Activated naive CD4-positive, alpha-beta T cell treated with anti-CD3 and anti-CD28 coated beads for 36 hours (primary cell): ENCODE data around the gene PLEKHA1. TPM values are rescaled to one million over a fixed set of nuclear protein-coding genes. Genes with fewer than 3 reads are reported as not detected.

ENCODE experiments used
- CTCF ChIA-PET: fragments of 350-600 bp; sonication (Branson Sonifier 250); formaldehyde crosslinking; loops from one replicate; lab custom pipeline; 2021; ENCODE audit warnings: antibody characterized with exemption; lab: Charles Lee
- DNase-seq: peaks from one replicate; pipeline ENCODE4 v3.0.0-alpha.2; 2020
- H3K27ac Mint-ChIP-seq: one replicate; pipeline ENCODE4 v1.8.0; 2021; ENCODE audit warnings: mild to moderate bottlenecking, mixed read lengths
- H3K27me3 Mint-ChIP-seq: one replicate; pipeline ENCODE4 v1.8.0; 2021; ENCODE audit warnings: low read depth, mixed read lengths
- H3K36me3 Mint-ChIP-seq: one replicate; pipeline ENCODE4 v1.8.0; 2021; ENCODE audit warnings: low read depth, mixed read lengths
- H3K4me1 Mint-ChIP-seq: one replicate; pipeline ENCODE4 v1.8.0; 2021; ENCODE audit warnings: low read depth, mixed read lengths
- H3K4me3 Mint-ChIP-seq: one replicate; pipeline ENCODE4 v1.8.0; 2021; ENCODE audit warnings: mild to moderate bottlenecking, moderate library complexity, mixed read lengths
- H3K9me3 Mint-ChIP-seq: one replicate; pipeline ENCODE4 v1.8.0; 2021; ENCODE audit warnings: mixed read lengths
- intact Hi-C: fragments of 100-400 bp; cut with micrococcal nuclease; formaldehyde crosslinking; loops from one replicate; pipeline ENCODE4 v1.15.1; 2023
- total RNA-seq, 2 experiments: library from RNA; stranded (reverse); gene quantifications; one replicate each; pipeline ENCODE4 v1.2.3, GENCODE V29; 2021

PLEKHA1 gene
- total RNA-seq, 2 experiments from 2014 or later = 17.6 to 17.9 TPM

- CTCF ChIA-PET = interaction anchor here (0.9 to 1.3 kb wide), 3 partner anchors 9 to 46 kb away, joined by 3 read pairs; no protein-coding TSS in a partner anchor
- H3K27ac Mint-ChIP-seq = no peak overlapping the region
- peaks cover 2% of the 10 kb centered on the region for H3K9me3 Mint-ChIP-seq
- peaks cover 10% of the 10 kb centered on the region for H3K36me3 Mint-ChIP-seq
- H3K4me1 Mint-ChIP-seq = peaks cover 60% of the 10 kb centered on the region
- no peak for DNase-seq
- H3K4me3 Mint-ChIP-seq = no peak overlapping the region
- intact Hi-C loops = loop anchor here (5.0 kb wide), 1 partner anchor 635 kb away; no protein-coding TSS in a partner anchor
- no peaks in the 10 kb centered on the region for H3K27me3 Mint-ChIP-seq
Measured at GRCh38 chr10:122387572-122387971, 13.1 kb downstream of the PLEKHA1 start.

GRCh38 chr10:122388287-122388997, 13.9 kb downstream of the PLEKHA1 start:
- CTCF ChIA-PET = no interaction called here
- no peaks in the 10 kb centered on the region for H3K27me3 Mint-ChIP-seq
- H3K4me3 Mint-ChIP-seq = no peak overlapping the region
- peaks cover 57% of the 10 kb centered on the region for H3K4me1 Mint-ChIP-seq
- intact Hi-C loops = loop anchor here (1.0 to 5.0 kb wide), 4 partner anchors 13 to 636 kb away; no protein-coding TSS in a partner anchor
- DNase-seq = peak; percentile 73
- H3K36me3 Mint-ChIP-seq = peaks cover 10% of the 10 kb centered on the region
- peaks cover 2% of the 10 kb centered on the region for H3K9me3 Mint-ChIP-seq
- H3K27ac Mint-ChIP-seq = peak overlapping the region; percentile 80

GRCh38 chr10:122390271-122390670, 15.8 kb downstream of the PLEKHA1 start:
- intact Hi-C loops = loop anchor here (1.0 kb wide), 1 partner anchor 12 kb away; no protein-coding TSS in a partner anchor
- H3K27ac Mint-ChIP-seq = no peak overlapping the region
- peaks cover 2% of the 10 kb centered on the region for H3K9me3 Mint-ChIP-seq
- no peaks in the 10 kb centered on the region for H3K27me3 Mint-ChIP-seq
- no peak overlapping the region for H3K4me3 Mint-ChIP-seq
- CTCF ChIA-PET = interaction anchor here (0.8 to 2.4 kb wide), 6 partner anchors 8 to 47 kb away, joined by 3 to 10 read pairs (median 4); no protein-coding TSS in a partner anchor
- peaks cover 58% of the 10 kb centered on the region for H3K4me1 Mint-ChIP-seq
- DNase-seq = no peak
- peaks cover 19% of the 10 kb centered on the region for H3K36me3 Mint-ChIP-seq

GRCh38 chr10:122390679-122391078, 16.2 kb downstream of the PLEKHA1 start:
- no peak overlapping the region for H3K4me3 Mint-ChIP-seq

GRCh38 chr10:122391875-122392274, 17.4 kb downstream of the PLEKHA1 start:
- Mint-ChIP-seq H3K36me3 (peaks cover 22% of the 10 kb centered on the region), H3K4me1 (peaks cover 53% of the 10 kb centered on the region), H3K27ac (no peak overlapping the region), H3K27me3 (no peaks in the 10 kb centered on the region), H3K9me3 (peaks cover 2% of the 10 kb centered on the region), H3K4me3 (no peak overlapping the region)
- intact Hi-C loops = no loop called here
- no peak for DNase-seq
- CTCF ChIA-PET = no interaction called here

More at GRCh38 chr10:122390679-122391078, 16.2 kb downstream of the PLEKHA1 start:
- CTCF ChIA-PET = interaction anchor here (0.8 to 2.4 kb wide), 4 partner anchors 9 to 48 kb away, joined by 3 to 10 read pairs (median 4); no protein-coding TSS in a partner anchor
- intact Hi-C loops = loop anchor here (1.0 kb wide), 1 partner anchor 12 kb away; no protein-coding TSS in a partner anchor
- Mint-ChIP-seq H3K36me3 (peaks cover 19% of the 10 kb centered on the region), H3K4me1 (peaks cover 55% of the 10 kb centered on the region), H3K27me3 (no peaks in the 10 kb centered on the region), H3K27ac (no peak overlapping the region), H3K9me3 (peaks cover 2% of the 10 kb centered on the region)
- DNase-seq = no peak

GRCh38 chr10:122392835-122393234, 18.3 kb downstream of the PLEKHA1 start:
- Mint-ChIP-seq H3K4me3 (no peak overlapping the region), H3K9me3 (peaks cover 2% of the 10 kb centered on the region), H3K27me3 (no peaks in the 10 kb centered on the region), H3K36me3 (peaks cover 25% of the 10 kb centered on the region), H3K27ac (no peak overlapping the region), H3K4me1 (peaks cover 56% of the 10 kb centered on the region)
- CTCF ChIA-PET = interaction anchor here (1.7 kb wide), 1 partner anchor 11 kb away, joined by 5 read pairs; no protein-coding TSS in a partner anchor
- intact Hi-C loops = no loop called here
- DNase-seq = no peak

- Mint-ChIP-seq H3K4me3 (no peak overlapping the region), H3K9me3 (peaks cover 2% of the 10 kb centered on the region), H3K27me3 (no peaks in the 10 kb centered on the region), H3K4me1 (peaks cover 54% of the 10 kb centered on the region), H3K27ac (no peak overlapping the region), H3K36me3 (peaks cover 27% of the 10 kb centered on the region)
- intact Hi-C loops = no loop called here
- CTCF ChIA-PET = interaction anchor here (1.7 kb wide), 1 partner anchor 11 kb away, joined by 5 read pairs; no protein-coding TSS in a partner anchor
- DNase-seq = no peak
Measured at GRCh38 chr10:122393288-122393687, 18.8 kb downstream of the PLEKHA1 start.

GRCh38 chr10:122402548-122403131, 28.1 kb downstream of the PLEKHA1 start:
- DNase-seq = no peak
- H3K4me1 Mint-ChIP-seq = peaks cover 32% of the 10 kb centered on the region
- CTCF ChIA-PET = interaction anchor here (1.4 kb wide), 1 partner anchor 29 kb away, joined by 3 read pairs; no protein-coding TSS in a partner anchor
- intact Hi-C loops = loop anchor here (1.0 kb wide), 1 partner anchor 12 kb away; no protein-coding TSS in a partner anchor
- H3K9me3 Mint-ChIP-seq = no peaks in the 10 kb centered on the region
- no peak overlapping the region for H3K27ac Mint-ChIP-seq
- peaks cover 11% of the 10 kb centered on the region for H3K36me3 Mint-ChIP-seq
- no peak overlapping the region for H3K4me3 Mint-ChIP-seq
- H3K27me3 Mint-ChIP-seq = no peaks in the 10 kb centered on the region

GRCh38 chr10:122404576-122404975, 30.1 kb downstream of the PLEKHA1 start:
- no peak for DNase-seq
- Mint-ChIP-seq H3K4me1 (peaks cover 34% of the 10 kb centered on the region), H3K27ac (no peak overlapping the region), H3K36me3 (peaks cover 8% of the 10 kb centered on the region), H3K27me3 (no peaks in the 10 kb centered on the region), H3K9me3 (no peaks in the 10 kb centered on the region), H3K4me3 (no peak overlapping the region)
- intact Hi-C loops = no loop called here
- CTCF ChIA-PET = interaction anchor here (1.0 to 1.4 kb wide), 2 partner anchors 11 to 30 kb away, joined by 3 to 5 read pairs; no protein-coding TSS in a partner anchor

GRCh38 chr10:122407375-122408125, 33.0 kb downstream of the PLEKHA1 start:
- intact Hi-C loops = loop anchor here (1.0 kb wide), 3 partner anchors 10 to 32 kb away; no protein-coding TSS in a partner anchor
- H3K4me3 Mint-ChIP-seq = peak overlapping the region; percentile 30
- CTCF ChIA-PET = interaction anchor here (1.6 kb wide), 1 partner anchor 12 kb away, joined by 5 read pairs; no protein-coding TSS in a partner anchor
- peaks cover 47% of the 10 kb centered on the region for H3K4me1 Mint-ChIP-seq
- no peaks in the 10 kb centered on the region for H3K27me3 Mint-ChIP-seq
- H3K36me3 Mint-ChIP-seq = peaks cover 13% of the 10 kb centered on the region
- H3K27ac Mint-ChIP-seq = peak overlapping the region; percentile 46
- H3K9me3 Mint-ChIP-seq = no peaks in the 10 kb centered on the region
- peak; percentile 88 for DNase-seq

GRCh38 chr10:122413327-122413726, 38.8 kb downstream of the PLEKHA1 start:
- peaks cover 33% of the 10 kb centered on the region for H3K36me3 Mint-ChIP-seq
- peaks cover 1% of the 10 kb centered on the region for H3K9me3 Mint-ChIP-seq
- CTCF ChIA-PET = no interaction called here
- DNase-seq = no peak
- H3K27me3 Mint-ChIP-seq = no peaks in the 10 kb centered on the region
- H3K4me3 Mint-ChIP-seq = no peak overlapping the region
- H3K4me1 Mint-ChIP-seq = peaks cover 53% of the 10 kb centered on the region
- no peak overlapping the region for H3K27ac Mint-ChIP-seq
- intact Hi-C loops = loop anchor here (10.0 kb wide), 1 partner anchor 1811 kb away; no protein-coding TSS in a partner anchor
